Measurements from ENCODE around the gene SNX25.

- no peak for TF ChIP-seq POLR2A (IDR thresholded peaks at IDR 0.05; ENCODE audit: low read depth)
- TF ChIP-seq CTCF (IDR thresholded peaks at IDR 0.05), result no peak
Measured at GRCh38 chr4:185352202-185352601, 142.8 kb downstream of the SNX25 start.

All from esophagus muscularis mucosa (tissue), 3 donors.